ENCODE results near the gene GNG4.
"Not testable (repeated sequence)": the region's sequence is repeated elsewhere in the genome, so short reads cannot be mapped to it uniquely, and the experiment has no call there.

The GNG4 gene

DNA sequence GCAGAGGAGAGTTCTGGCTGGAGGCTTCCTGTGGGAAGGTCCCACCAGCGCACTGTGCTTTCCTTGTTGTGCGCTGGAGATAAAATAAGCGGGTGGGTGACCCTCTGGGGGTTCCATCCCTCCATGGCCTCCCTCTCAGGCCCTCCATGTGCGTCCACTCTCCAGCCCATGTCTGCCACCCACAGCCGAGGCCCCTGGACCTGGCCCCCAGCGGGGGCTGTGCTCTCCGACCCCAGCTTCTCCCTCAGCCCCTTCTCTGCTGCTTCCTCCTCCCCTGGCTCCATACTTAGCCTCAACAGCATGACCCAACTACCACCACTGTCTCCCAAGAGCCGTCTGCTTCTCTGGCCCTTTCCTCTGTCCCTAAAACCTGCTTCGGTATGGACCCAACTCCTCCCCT, 61.4 kb downstream of the GNG4 start:
- DNase-seq (ENCODE audit: insufficient read length) (no peak), FAIRE-seq (no peak)
- TF ChIP-seq POLR2AphosphoS5 (IDR thresholded peaks at IDR 0.05; ENCODE audit: low read depth, low read length) (no peak), TAF1 (IDR thresholded peaks at IDR 0.05; ENCODE audit: borderline replicate concordance, low read depth, low read length) (no peak), POLR2A (IDR thresholded peaks at IDR 0.05; ENCODE audit: low read depth, low read length) (no peak)

DNA sequence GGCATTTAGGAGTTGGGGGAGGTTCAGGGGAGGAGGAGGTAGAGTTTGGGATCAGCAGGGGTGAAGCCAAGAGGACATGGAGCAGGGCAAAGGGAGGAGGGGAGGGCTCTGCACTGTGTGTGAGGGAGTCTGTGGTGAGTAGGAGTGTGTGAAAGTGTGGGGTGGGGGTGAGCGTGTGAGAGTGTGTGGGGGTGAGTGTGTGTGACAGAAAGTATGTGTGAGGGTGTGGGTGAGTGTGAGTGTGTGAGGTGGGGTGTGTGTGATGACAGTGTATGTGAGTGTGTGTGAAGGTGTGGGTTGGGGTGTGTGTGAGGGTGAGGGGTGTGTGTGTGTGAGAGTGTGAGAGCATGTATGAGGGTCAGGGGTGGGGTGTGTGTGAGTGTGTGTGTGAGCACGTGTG, 62.6 kb downstream of the GNG4 start:
- no peak for TF ChIP-seq TAF1 (IDR thresholded peaks at IDR 0.05; ENCODE audit: borderline replicate concordance, low read depth, low read length)
- TF ChIP-seq POLR2AphosphoS5 (IDR thresholded peaks at IDR 0.05; ENCODE audit: low read depth, low read length): no peak
- TF ChIP-seq POLR2A (IDR thresholded peaks at IDR 0.05; ENCODE audit: low read depth, low read length): no peak
- no peak for DNase-seq (ENCODE audit: insufficient read length)
- FAIRE-seq: no peak

GRCh38 chr1:235586413-235586812, 63.2 kb downstream of the GNG4 start:
- no peak for TF ChIP-seq POLR2AphosphoS5 (IDR thresholded peaks at IDR 0.05; ENCODE audit: low read depth, low read length)
- no peak for DNase-seq (ENCODE audit: insufficient read length)
- FAIRE-seq: no peak

DNA sequence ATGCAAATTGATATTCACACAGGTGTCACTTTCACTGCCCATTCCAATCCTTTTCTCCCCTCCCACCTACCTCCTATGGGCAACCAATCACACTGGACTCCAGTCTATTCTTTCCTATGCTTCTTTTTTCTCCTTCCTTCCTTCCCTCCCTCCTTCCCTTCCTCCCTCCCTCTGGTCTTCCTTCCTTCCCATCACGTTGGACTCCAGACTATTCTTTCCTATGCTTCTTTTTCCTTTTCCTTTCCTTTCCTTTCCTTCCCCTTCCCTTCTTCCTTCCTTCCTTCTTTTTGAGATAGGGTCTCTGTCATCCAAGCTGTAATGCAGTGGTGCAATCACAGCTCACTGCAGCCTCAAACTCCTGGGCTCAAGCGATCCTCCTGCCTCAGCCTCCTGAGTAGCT, 64.6 kb downstream of the GNG4 start:
- FAIRE-seq: no peak
- TF ChIP-seq POLR2AphosphoS5 (IDR thresholded peaks at IDR 0.05; ENCODE audit: low read depth, low read length): no peak
- TF ChIP-seq POLR2A (IDR thresholded peaks at IDR 0.05; ENCODE audit: low read depth, low read length): no peak
- TF ChIP-seq TAF1 (IDR thresholded peaks at IDR 0.05; ENCODE audit: borderline replicate concordance, low read depth, low read length): no peak

DNA sequence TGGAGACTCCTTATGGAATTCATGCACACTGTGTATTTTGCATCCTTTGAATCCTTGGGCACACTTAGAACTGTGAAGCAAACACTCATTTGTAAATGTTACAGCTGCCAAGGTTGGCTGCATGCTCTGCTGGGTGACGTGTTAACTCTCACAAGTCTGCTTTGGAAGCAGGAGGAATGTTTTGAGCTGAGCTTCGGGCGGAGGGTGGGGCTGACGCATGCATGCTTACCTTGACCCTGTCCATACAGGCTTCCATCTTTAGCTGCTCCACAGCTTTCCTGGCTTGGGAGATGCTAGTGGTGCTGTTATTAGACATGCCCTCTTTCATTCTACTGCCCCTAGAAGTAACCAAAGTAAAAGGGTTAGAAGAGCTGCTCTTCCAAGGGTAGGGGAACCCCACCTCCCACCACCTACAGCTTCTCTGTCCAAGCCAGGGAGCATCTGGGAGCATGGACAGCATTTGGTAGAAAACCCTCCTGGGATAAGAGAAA, 66.0 kb downstream of the GNG4 start:
- DNase-seq (ENCODE audit: insufficient read length) (no peak), FAIRE-seq (no peak)
- no peak for TF ChIP-seq TAF1 (IDR thresholded peaks at IDR 0.05; ENCODE audit: borderline replicate concordance, low read depth, low read length)
- TF ChIP-seq POLR2AphosphoS5 (IDR thresholded peaks at IDR 0.05; ENCODE audit: low read depth, low read length): no peak
- no peak for TF ChIP-seq POLR2A (IDR thresholded peaks at IDR 0.05; ENCODE audit: low read depth, low read length)

More for the DNA sequence above, 64.6 kb downstream of the GNG4 start:
- DNase-seq (ENCODE audit: insufficient read length): no peak

GRCh38 chr1:235582130-235582529, 67.5 kb downstream of the GNG4 start:
- no peak for FAIRE-seq
- no peak for DNase-seq (ENCODE audit: insufficient read length)
- TF ChIP-seq TAF1 (IDR thresholded peaks at IDR 0.05; ENCODE audit: borderline replicate concordance, low read depth, low read length): no peak
- no peak for TF ChIP-seq POLR2A (IDR thresholded peaks at IDR 0.05; ENCODE audit: low read depth, low read length)
- TF ChIP-seq POLR2AphosphoS5 (IDR thresholded peaks at IDR 0.05; ENCODE audit: low read depth, low read length): no peak

DNA sequence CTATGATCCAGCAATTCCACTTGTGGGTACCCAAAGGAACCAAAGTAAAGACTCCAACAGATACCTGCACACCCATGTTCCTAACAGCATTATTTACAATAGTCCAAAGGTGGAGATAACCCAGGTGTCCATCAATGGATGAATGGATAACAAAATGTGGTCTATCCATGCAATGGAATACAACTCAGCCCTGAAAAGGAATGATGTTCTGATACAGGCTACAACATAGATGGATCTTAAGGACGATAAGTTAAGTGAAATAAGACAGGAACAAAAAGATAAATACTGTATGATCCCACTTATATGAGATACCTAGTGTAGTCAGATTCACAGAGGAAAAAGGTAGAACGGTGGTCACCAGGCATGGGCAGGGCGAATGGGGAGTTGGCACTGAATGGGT, 69.7 kb downstream of the GNG4 start:
- DNase-seq (ENCODE audit: insufficient read length) (no peak), FAIRE-seq (no peak)
- TF ChIP-seq POLR2A (IDR thresholded peaks at IDR 0.05; ENCODE audit: low read depth, low read length) (no peak), TAF1 (IDR thresholded peaks at IDR 0.05; ENCODE audit: borderline replicate concordance, low read depth, low read length) (no peak), POLR2AphosphoS5 (IDR thresholded peaks at IDR 0.05; ENCODE audit: low read depth, low read length) (no peak)

- FAIRE-seq: no peak
- TF ChIP-seq POLR2AphosphoS5 (IDR thresholded peaks at IDR 0.05; ENCODE audit: low read depth, low read length) (no peak), TAF1 (IDR thresholded peaks at IDR 0.05; ENCODE audit: borderline replicate concordance, low read depth, low read length) (no peak), POLR2A (IDR thresholded peaks at IDR 0.05; ENCODE audit: low read depth, low read length) (no peak)
Observed at GRCh38 chr1:235575597-235575996, 74.0 kb downstream of the GNG4 start.

GRCh38 chr1:235573880-235574279, 75.7 kb downstream of the GNG4 start:
- no peak for DNase-seq (ENCODE audit: insufficient read length)
- no peak for FAIRE-seq
- no peak for TF ChIP-seq POLR2A (IDR thresholded peaks at IDR 0.05; ENCODE audit: low read depth, low read length)
- no peak for TF ChIP-seq POLR2AphosphoS5 (IDR thresholded peaks at IDR 0.05; ENCODE audit: low read depth, low read length)
- TF ChIP-seq TAF1 (IDR thresholded peaks at IDR 0.05; ENCODE audit: borderline replicate concordance, low read depth, low read length): no peak

More at GRCh38 chr1:235575597-235575996, 74.0 kb downstream of the GNG4 start:
- no peak for DNase-seq (ENCODE audit: insufficient read length)

DNA sequence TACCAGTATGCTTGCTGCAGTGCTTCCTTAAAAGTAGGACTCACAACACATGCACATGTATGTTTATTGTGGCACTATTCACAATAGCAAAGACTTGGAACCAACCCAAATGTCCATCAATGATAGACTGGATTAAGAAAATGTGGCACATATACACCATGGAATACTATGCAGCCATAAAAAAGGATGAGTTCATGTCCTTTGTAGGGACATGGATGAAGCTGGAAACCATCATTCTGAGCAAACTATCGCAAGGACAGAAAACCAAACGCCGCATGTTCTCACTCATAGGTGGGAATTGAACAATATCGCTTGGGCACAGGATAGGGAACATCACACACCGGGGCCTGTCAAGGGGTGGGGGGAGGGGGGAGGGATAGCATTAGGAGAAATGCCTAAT, 76.6 kb downstream of the GNG4 start:
- not testable (repeated sequence) for FAIRE-seq; DNase-seq (ENCODE audit: insufficient read length)

DNA sequence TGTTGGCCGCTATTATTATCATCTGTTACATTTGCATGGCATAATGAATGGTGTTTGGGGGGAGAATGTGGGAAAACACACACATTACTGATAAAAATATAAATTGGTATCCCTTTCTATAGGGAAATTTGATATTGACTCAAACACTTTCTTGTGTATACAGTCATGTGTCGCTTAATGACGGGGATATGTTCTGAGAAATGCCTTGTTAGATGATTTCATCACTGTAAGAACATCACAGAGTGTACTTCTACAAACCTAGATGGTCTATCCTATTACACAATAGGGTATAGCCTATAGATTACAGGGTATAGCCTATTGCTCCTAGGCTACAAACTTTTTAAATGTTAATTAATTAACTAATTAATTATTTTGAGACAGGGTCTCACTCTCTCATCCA, 78.1 kb downstream of the GNG4 start:
- FAIRE-seq (no peak), DNase-seq (ENCODE audit: insufficient read length) (no peak)
- no peak for TF ChIP-seq POLR2A (IDR thresholded peaks at IDR 0.05; ENCODE audit: low read depth, low read length)
- no peak for TF ChIP-seq TAF1 (IDR thresholded peaks at IDR 0.05; ENCODE audit: borderline replicate concordance, low read depth, low read length)
- TF ChIP-seq POLR2AphosphoS5 (IDR thresholded peaks at IDR 0.05; ENCODE audit: low read depth, low read length): no peak

DNA sequence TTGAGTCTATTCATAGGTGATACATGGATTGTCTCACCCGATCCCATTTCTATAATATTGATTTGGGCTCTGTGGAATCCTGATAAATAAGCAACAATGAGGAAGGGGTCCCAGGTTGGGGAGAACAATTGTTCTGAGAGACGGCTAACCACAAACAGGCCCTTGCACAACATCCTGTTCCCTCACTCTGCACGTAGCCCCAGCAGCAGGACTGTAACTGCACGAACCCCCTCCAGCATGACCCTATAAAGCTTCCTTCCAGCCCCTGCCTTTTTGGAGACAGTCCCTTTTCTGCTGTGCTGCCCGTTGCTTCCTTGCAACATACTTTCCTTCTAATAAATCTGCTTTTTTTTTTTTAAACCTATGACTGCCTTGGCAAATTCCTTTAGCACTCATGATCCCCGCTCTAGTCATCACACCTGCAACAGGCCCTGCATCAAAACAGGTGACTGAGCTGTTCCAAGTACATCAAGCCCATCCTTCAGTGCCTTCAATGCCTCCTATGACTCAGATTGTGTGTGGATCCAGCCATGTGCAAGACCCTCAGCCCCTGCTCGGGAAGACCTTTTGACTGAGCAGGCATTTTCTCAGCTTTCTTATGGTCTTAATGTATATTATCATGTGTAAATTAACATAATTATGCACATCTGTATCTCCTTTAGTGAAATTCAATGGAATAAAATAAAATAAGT, 81.6 kb downstream of the GNG4 start:
- FAIRE-seq (no peak), DNase-seq (ENCODE audit: insufficient read length) (no peak)
- no peak for TF ChIP-seq POLR2AphosphoS5 (IDR thresholded peaks at IDR 0.05; ENCODE audit: low read depth, low read length)
- no peak for TF ChIP-seq TAF1 (IDR thresholded peaks at IDR 0.05; ENCODE audit: borderline replicate concordance, low read depth, low read length)
- TF ChIP-seq POLR2A (IDR thresholded peaks at IDR 0.05; ENCODE audit: low read depth, low read length): no peak

- no peak for FAIRE-seq
- no peak for TF ChIP-seq TAF1 (IDR thresholded peaks at IDR 0.05; ENCODE audit: borderline replicate concordance, low read depth, low read length)
- no peak for TF ChIP-seq POLR2A (IDR thresholded peaks at IDR 0.05; ENCODE audit: low read depth, low read length)
- TF ChIP-seq POLR2AphosphoS5 (IDR thresholded peaks at IDR 0.05; ENCODE audit: low read depth, low read length): no peak
- DNase-seq (ENCODE audit: insufficient read length): no peak
Observed at GRCh38 chr1:235566084-235566483, 83.5 kb downstream of the GNG4 start.
